ENCODE results near the gene ATP4B.

ATP4B gene

DNA sequence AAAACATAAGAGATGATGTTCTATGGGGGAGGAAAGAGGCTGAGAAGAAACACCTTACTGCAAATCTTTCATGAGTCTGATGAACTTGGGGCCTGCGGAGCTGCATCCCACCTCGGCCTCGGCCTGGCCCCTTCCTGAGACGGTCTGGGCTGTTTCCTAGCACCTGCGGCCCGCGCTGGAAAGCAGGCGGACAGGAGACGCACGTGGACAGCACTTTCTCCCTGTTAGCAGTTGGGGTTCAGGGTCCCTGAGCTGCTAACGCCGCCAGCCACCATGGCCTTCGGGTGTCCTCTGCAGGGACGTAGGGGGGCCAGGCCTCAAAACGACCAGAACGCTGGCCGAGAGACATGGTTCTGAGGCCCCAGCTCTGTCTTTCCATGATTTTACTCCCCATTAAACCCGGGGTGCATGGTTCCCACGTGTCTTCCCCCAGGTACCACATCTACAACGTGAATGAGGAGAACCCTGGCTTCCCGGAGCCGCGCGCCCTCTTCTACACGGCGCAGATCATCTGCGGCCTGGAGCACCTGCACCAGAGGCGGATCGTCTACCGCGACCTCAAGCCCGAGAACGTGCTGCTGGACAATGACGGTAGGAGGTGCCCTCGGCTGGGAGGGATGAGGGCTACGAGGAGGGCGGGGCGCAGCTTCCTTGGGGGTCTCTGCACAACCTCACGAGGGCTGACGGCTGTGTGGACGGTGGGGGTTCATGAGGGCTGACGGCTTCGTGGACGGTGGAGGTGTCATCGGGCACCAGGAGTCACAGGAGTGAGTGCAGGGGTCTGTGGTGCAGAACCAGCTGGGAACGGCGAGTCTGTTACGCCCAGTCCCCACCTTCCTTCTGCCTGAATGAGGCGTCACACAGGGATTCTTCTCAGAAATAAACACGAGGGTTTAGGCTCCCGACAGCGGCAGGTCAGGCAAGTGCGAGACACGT is 13.3 kb upstream of the ATP4B start:
- Histone ChIP-seq H3K9me3 (ENCODE audit: low read length) (no peaks in the 10 kb centered on the region), H3K4me3 (ENCODE audit: low read depth, low read length, poor library complexity, severe bottlenecking) (no peak overlapping the region), H3K4me2 (ENCODE audit: low read length) (no peak overlapping the region), H3K36me3 (ENCODE audit: insufficient read depth, low read length) (no peaks in the 10 kb centered on the region), H3K79me2 (ENCODE audit: insufficient read depth, low read length) (no peaks in the 10 kb centered on the region), H2AFZ (ENCODE audit: low read length) (no peak overlapping the region), H3K27me3 (ENCODE audit: insufficient read depth, low read length) (no peaks in the 10 kb centered on the region; the same call in 1 of the 2 replicates), H3K27ac (ENCODE audit: low read depth, low read length, poor library complexity, severe bottlenecking) (no peak overlapping the region), H3F3A (ENCODE audit: insufficient read depth, low read length) (no peaks in the 10 kb centered on the region), H3K4me1 (ENCODE audit: insufficient read depth, low read length, severe bottlenecking) (no peaks in the 10 kb centered on the region), H3K9me2 (ENCODE audit: low read depth, low read length) (no peaks in the 10 kb centered on the region), H4K20me1 (ENCODE audit: insufficient read depth, low read length) (no peaks in the 10 kb centered on the region), H3K9ac (ENCODE audit: low read length) (no peak overlapping the region)
- no peak for TF ChIP-seq EZH2 (IDR thresholded peaks at IDR 0.05; ENCODE audit: borderline replicate concordance, low read length)
- TF ChIP-seq, protein P1, sequence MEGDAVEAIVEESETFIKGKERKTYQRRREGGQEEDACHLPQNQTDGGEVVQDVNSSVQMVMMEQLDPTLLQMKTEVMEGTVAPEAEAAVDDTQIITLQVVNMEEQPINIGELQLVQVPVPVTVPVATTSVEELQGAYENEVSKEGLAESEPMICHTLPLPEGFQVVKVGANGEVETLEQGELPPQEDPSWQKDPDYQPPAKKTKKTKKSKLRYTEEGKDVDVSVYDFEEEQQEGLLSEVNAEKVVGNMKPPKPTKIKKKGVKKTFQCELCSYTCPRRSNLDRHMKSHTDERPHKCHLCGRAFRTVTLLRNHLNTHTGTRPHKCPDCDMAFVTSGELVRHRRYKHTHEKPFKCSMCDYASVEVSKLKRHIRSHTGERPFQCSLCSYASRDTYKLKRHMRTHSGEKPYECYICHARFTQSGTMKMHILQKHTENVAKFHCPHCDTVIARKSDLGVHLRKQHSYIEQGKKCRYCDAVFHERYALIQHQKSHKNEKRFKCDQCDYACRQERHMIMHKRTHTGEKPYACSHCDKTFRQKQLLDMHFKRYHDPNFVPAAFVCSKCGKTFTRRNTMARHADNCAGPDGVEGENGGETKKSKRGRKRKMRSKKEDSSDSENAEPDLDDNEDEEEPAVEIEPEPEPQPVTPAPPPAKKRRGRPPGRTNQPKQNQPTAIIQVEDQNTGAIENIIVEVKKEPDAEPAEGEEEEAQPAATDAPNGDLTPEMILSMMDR (IDR thresholded peaks at IDR 0.05; ENCODE audit: low read length): no peak

DNA sequence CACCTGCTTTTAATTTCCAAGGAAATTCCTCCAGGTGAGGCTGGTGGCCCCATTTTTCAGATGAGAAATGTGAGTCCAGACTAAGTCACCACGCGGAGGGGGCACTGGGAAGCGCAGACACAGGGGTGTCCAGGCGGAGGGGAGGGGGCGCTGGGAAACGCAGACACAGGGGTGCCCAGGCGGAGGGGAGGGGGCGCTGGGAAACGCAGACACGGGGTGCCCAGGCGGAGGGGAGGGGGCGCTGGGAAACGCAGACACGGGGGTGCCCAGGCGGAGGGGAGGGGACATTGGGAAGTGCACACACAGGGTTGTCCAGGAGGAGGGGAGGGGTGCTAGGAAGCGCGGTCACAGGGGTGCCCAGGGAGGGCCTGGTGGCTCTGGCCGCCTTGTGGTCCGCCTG is 12.5 kb upstream of the ATP4B start:
- Histone ChIP-seq H4K20me1 (ENCODE audit: insufficient read depth, low read length) (no peaks in the 10 kb centered on the region), H3K27ac (ENCODE audit: low read depth, low read length, poor library complexity, severe bottlenecking) (no peak overlapping the region), H3K79me2 (ENCODE audit: insufficient read depth, low read length) (no peaks in the 10 kb centered on the region), H3K36me3 (ENCODE audit: insufficient read depth, low read length) (no peaks in the 10 kb centered on the region), H3K9me3 (ENCODE audit: low read length) (no peaks in the 10 kb centered on the region), H3K9ac (ENCODE audit: low read length) (no peak overlapping the region), H3K4me3 (ENCODE audit: low read depth, low read length, poor library complexity, severe bottlenecking) (no peak overlapping the region), H2AFZ (ENCODE audit: low read length) (no peak overlapping the region), H3K4me1 (ENCODE audit: insufficient read depth, low read length, severe bottlenecking) (no peaks in the 10 kb centered on the region), H3K27me3 (ENCODE audit: insufficient read depth, low read length) (no peaks in the 10 kb centered on the region; the same call in 1 of the 2 replicates), H3K9me2 (ENCODE audit: low read depth, low read length) (no peaks in the 10 kb centered on the region), H3F3A (ENCODE audit: insufficient read depth, low read length) (no peaks in the 10 kb centered on the region), H3K4me2 (ENCODE audit: low read length) (no peak overlapping the region)
- TF ChIP-seq EZH2 (IDR thresholded peaks at IDR 0.05; ENCODE audit: borderline replicate concordance, low read length): no peak
- TF ChIP-seq, protein P1 (IDR thresholded peaks at IDR 0.05; ENCODE audit: low read length): no peak

DNA sequence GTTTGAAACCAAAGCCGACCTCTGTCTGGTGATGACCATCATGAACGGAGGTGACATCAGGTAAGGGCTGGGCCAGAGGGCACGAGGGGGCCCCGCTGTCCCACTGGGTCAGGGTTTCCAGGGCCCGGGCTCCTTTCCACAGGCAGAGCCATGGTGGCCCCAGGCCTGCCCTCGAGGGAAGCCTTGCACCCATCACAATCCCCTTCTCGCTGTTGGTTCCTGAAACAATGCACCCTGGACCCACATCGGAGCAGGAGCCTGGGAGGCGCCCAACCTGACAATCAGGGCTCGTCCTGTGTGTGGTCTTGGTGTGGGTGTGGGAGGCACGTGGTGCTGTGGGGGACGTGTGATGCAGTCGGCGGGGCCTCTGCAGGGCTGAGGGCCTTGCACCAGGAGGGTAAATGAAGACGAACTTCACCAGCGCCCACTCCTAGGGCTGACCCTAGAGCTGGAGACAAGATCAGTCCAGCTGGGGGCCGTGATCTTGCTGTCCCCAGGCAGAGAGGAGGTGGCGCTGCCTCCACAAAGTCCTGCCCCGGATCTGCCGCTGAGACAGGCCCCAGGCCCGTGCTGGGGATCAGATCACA is 11.8 kb upstream of the ATP4B start:
- no peaks in the 10 kb centered on the region for H3F3A ChIP-seq (ENCODE audit: insufficient read depth, low read length)
- no peaks in the 10 kb centered on the region for H3K9me3 ChIP-seq (ENCODE audit: low read length)
- H3K79me2 ChIP-seq (ENCODE audit: insufficient read depth, low read length): no peaks in the 10 kb centered on the region
- TF ChIP-seq, protein P1 (IDR thresholded peaks at IDR 0.05; ENCODE audit: low read length): no peak
- TF ChIP-seq EZH2 (IDR thresholded peaks at IDR 0.05; ENCODE audit: borderline replicate concordance, low read length): no peak
- H3K27me3 ChIP-seq (ENCODE audit: insufficient read depth, low read length): no peaks in the 10 kb centered on the region; the same call in 1 of the 2 replicates
- H3K4me1 ChIP-seq (ENCODE audit: insufficient read depth, low read length, severe bottlenecking): no peaks in the 10 kb centered on the region
- H4K20me1 ChIP-seq (ENCODE audit: insufficient read depth, low read length): no peaks in the 10 kb centered on the region
- no peak overlapping the region for H3K4me3 ChIP-seq (ENCODE audit: low read depth, low read length, poor library complexity, severe bottlenecking)
- no peaks in the 10 kb centered on the region for H3K36me3 ChIP-seq (ENCODE audit: insufficient read depth, low read length)
- no peak overlapping the region for H3K4me2 ChIP-seq (ENCODE audit: low read length)
- H2AFZ ChIP-seq (ENCODE audit: low read length): no peak overlapping the region
- H3K27ac ChIP-seq (ENCODE audit: low read depth, low read length, poor library complexity, severe bottlenecking): no peak overlapping the region
- no peak overlapping the region for H3K9ac ChIP-seq (ENCODE audit: low read length)
- no peaks in the 10 kb centered on the region for H3K9me2 ChIP-seq (ENCODE audit: low read depth, low read length)
